Activated gamma-delta T cell treated with anti-CD3 and anti-CD28 coated beads, Interleukin-2, amount 50 U/mL, for 16 hours (primary cell): ENCODE results near the gene PRKG1.

ENCODE experiments used
- DNase-seq: peaks from one replicate; pipeline ENCODE4 v3.0.0-alpha.2; 2020; ENCODE audit warnings: low read depth

Gene PRKG1

DNA sequence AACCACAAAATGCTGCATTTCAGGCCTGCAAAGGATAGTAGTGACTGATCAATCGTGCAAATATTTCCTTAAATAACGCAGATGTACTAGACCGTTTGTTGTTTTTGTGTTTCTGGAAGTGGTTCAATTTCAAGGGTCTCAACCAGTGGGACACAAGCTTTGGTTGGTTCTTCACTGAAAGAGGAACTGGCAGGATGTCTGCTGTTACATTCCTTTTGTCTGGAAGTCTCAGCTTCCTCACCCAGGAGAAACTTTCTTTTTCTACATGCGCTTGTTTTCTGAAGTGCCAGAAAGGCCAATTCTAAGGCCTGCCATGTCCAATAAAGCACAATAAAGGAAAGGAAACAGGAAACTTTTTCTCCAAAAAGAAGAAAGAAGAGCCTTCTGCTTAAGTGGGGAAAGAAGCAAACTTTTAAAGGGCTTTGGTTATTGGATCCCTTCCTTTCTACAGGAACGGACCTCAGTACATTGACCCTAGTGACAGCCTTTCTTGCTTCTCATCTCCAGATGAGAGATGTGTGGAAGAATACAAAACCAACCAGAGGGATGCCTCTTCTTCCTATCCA lies 1243.9 kb downstream of the PRKG1 start:
- DNase-seq = no peak

DNA sequence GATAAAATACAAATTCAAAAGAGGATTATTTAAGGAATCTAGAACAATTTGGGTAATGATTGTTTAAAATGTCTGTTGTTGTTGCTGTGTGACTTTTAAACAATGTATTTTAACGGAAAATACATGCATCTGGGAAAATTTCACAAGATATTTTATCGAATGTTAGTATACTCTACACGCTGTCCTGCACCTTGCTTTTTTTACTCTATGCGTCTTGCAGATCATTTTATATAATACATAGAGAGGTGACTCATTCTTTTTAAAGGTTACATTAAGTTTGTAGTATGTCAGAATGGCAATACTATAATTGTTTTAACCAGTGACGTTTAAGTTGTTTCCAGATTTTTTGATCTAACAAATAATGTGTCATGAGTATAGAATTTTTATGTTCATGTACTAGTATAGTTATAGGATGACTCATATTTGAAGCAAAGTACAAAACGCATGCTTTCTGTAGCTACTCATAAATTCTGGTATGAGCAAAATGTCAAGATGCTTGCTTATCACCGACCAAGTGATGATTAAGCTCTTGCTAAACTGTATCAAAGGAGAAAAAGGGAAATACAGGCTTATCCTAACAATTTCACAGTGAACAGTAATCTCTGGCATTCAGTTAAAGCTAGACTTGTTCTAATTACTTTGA lies 1244.7 kb downstream of the PRKG1 start:
- DNase-seq = no peak

DNA sequence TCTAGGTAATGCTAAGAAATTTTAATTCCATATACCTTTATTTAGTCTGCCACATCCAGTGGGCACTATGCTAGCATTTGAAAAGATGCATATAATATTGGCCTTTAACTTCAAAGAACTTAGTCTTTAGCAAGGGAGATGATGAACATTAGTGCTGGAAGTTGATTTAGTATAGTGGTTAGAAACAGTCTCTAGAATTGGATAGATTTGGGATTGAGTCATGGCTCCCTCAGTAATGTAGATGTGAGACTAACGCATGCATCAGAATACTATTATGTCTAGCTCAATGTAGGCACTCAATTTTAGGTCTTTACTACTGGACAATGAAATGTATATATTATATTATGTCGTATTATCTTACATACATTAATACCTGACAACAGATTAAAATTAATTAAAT lies 1245.6 kb downstream of the PRKG1 start:
- DNase-seq = no peak

DNA sequence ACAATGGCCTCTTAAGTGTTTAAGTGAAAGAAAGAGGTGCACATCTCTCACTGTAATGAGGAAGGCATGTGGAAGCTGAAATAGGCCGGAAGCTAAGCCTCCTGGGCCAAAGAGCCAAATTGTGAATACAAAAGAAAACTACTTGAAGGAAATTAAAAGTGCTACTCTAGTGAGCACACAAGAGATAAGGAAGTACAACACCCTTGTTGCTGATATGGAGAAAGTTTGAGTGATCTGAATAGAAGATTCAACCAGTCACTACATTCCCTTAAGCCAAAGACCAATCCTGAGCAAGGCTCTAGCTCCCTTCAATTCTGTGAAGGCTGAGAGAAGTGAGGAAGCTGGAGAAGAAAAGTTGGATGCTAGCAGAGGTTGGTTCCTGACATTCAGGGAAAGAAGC lies 1248.0 kb downstream of the PRKG1 start:
- no peak for DNase-seq

DNA sequence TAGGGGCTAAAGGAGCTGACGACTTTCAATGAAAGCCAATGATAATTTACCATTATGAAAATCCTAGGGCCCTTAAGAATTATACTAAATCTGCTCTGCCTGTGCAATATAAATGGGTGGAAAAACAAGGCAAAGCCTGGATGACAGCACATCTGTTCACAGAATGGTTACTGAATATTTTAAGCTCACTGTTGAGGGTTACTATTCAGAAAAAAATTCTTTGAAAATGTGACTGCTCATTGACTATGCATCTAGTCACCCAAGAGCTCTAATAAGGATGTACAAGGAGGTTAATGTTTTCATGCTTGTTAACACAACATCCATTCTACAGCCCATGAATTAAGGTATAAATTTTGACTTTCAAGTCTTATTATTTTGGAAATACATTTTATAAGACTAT lies 1248.6 kb downstream of the PRKG1 start:
- DNase-seq = no peak

DNA sequence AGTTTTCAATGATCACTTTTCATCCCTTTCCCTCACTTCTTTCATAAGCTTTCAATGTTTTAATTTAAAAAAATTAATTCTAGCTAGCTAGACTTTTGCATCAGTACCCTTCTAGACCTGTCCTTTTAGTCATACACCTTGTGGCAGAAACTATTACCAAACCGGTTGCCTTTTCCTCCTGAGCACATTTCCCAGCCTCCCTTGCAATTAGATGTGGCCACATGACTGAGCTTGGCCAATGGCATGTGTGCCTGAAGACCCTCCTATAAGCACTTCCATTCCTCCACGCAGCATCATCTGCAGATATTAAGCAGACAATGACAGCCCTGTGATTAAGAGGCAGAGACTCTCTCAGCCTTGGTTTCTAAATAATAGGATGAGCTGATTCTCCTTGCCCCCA lies 1252.1 kb downstream of the PRKG1 start:
- no peak for DNase-seq

DNA sequence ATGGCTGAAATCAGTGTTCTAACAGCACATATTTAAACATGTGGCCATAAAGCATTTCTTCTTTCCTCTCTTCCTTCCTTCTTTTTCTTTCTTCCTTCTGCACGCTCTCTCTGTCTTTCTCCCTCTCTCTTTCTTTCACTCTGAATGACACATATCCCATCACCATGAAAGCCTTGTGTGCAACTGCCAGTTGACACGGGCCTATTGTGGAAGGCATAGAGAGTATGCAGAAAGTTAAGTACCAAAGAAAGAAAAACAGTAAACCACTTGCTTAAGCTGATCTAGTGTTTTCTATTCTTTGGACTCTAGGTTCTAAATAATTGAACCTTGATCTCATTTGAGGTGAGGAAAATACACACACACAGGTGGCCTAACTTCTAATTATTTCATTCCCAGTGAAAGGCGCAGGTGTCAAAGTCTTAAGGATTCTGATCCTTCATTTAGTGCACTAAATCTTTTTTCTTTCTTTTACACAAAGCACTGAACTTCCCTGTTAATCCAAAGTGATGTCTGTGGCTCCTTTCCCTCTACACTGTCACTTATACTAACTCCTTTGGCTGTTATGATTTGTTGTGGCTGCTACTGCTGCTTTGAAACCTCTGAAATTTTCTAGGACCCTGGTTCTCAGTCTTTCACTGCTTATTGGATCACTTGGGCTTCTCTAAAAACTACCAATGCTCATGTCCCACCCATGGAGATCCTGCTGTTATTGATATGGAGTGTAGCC lies 1257.5 kb downstream of the PRKG1 start:
- DNase-seq = no peak

DNA sequence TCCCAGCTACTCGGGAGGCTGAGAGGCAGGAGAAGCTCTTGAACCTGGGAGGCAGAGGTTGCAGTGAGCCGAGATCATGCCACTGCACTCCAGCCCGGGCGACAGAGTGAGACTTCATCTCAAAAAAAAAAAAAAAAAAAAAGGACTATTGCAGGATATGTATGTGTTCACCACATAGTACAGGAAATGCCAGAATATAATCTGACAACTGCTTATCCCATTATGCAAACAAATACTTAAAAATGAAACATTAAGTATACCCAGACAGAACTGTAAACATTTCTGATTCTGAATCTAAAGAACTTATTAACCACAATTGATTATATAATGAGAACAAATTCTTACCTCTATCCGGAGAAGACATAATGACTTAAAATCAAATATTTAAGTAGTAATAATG lies 1258.5 kb downstream of the PRKG1 start:
- no peak for DNase-seq

DNA sequence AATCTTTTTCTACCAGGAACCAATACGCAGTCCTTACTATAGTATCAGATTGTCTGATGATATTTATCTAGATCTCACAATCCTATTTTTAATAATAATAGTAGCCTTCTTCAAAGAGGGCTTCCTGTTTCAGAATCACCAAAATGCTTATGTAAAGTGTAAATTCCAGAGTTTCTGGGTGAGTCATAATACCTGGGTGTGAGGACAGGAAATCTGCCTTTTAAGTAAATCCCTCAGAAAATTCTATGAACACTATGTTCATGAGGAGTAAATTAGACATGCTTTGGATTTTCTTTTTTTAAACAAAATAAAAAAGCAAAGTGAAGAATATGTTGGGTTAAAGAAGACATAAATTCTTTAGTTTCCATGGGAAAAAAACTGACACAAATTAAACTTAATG lies 1260.3 kb downstream of the PRKG1 start:
- no peak for DNase-seq

DNA sequence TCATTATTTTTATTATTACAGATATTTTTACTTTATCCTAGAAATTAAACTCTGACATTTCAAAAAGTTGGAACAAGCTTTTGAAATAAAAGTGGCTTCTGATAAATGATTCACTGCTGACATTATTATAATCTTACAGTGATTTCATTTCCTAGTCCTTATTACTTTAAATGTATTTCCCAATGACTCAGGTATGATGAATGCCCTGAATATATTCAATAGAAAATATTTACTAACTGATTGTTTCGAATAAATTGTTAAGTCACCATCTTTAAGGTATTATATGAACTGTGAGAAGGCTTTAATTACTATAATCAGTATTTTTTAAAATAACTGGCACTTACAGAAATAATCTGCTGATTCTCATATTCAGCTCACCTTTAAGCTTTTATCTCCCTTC lies 1261.4 kb downstream of the PRKG1 start:
- DNase-seq = no peak

DNA sequence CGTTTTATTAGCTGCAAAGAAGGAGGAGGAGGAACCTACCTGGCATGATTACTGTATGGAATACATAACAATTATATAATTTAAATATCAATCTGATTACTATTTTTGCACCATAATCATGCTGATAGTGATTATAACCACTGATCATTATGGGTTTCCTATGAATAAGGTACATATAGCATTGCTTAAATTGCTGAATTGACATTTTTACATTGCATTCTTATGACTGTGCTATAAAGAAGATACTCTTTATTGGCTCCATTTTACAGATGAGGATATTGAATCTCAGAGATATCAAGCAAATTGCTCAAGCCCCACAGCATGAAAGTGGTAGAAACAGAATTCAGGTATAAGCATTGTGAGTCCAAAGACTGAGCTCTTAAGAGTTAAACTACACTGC lies 1262.9 kb downstream of the PRKG1 start:
- DNase-seq = no peak

DNA sequence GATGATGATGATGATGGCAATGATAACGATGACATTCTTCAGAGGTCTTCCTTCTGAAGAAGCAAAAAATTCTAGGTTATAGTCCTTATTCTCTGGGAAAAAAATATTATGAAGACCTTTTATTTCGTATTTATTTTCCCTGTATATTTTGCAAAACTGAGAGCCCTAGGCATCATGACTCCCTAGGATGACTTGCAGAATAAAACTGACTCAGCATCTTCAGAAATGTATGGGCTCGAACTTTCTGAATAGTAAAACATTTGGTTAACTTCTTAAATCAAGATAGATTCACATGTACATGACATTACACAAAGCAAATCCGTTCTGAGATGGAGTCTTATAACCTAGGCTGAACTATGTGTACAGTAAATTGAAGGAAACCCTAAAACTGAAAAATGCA lies 1269.2 kb downstream of the PRKG1 start:
- DNase-seq = no peak

DNA sequence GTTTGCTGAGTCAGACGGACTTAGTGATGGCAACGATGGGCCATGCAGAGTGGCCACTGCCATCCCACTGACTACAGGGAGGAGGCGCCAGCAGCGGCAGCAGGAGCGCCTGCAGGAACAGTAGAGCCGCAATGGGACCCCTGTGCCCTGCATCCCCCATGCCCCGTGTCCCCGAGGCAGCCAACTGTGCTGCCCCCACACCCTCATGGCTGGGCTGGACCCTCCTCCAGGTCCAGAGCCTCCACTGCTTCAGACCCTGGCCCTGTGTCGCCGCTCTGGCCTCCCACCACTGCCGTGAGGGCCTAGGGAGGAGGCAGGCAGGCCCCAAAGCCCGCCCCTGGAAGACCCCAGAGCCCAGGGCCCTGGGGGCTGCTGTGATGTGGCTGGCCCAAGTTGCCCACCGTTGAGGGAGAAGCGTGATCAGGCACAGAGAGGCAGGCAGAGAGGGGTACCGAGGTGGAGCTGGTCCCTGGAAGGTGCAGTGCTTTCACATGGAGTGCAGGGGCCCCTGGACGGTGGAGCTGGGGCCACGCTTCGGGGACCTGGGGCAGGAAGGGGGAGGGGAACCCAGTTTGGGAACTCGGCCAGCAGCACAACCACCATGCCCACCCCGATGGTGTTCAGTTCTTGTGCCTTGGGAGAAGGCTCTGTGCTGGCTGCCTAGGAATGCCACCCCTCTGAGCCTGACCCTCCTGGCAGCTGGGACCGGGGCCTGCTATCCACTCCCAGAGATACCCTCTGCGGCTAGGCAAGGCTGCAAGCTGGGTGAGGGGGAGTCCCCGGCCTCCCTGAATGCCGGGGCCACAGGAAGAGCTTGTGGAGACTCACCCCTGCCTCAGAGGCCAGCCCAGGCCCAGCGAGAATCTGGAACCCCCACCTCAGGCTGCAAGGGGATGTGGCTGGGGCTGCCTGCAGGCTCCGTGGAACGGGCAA lies 1272.4 kb downstream of the PRKG1 start:
- no peak for DNase-seq

DNA sequence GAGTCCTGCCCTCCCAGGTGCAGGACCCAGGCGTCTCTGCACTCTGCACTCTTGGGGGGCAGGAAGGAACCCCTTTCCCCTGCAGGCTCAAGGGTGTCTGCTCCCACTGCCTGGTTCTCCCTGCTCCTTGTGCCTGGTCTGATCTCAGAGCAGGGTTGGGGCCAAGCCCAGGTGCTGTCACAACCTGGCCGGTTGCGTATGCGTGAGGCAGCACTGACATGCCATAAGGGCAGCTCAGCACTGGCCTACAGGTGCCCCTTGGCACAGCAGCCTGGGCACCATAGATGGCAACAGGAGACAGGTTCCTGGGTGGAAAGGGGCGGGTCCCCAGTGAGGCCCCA lies 1273.0 kb downstream of the PRKG1 start:
- no peak for DNase-seq
